ENCODE measurements around the gene A4GALT.
A peak's percentile ranks its signal among the peaks of the same experiment; 100 is the strongest.

Gene A4GALT

GRCh38 chr22:42693763-42694683 lies 26.6 kb downstream of the A4GALT start:
- Histone ChIP-seq H3K9me2 (ENCODE audit: low read depth, low read length) (no peaks in the 10 kb centered on the region), H4K20me1 (ENCODE audit: insufficient read depth, low read length) (no peaks in the 10 kb centered on the region), H3K27me3 (ENCODE audit: insufficient read depth, low read length) (no peaks in the 10 kb centered on the region), H3K79me2 (ENCODE audit: insufficient read depth, low read length) (no peaks in the 10 kb centered on the region), H3K4me3 (ENCODE audit: low read depth, low read length, poor library complexity, severe bottlenecking) (no peak overlapping the region), H3F3A (ENCODE audit: insufficient read depth, low read length) (no peaks in the 10 kb centered on the region), H3K9ac (ENCODE audit: low read length) (no peak overlapping the region), H3K36me3 (ENCODE audit: insufficient read depth, low read length) (no peaks in the 10 kb centered on the region), H3K4me2 (ENCODE audit: low read length) (no peak overlapping the region), H3K4me1 (ENCODE audit: insufficient read depth, low read length, severe bottlenecking) (peaks cover 39% of the 10 kb centered on the region), H3K9me3 (ENCODE audit: low read length) (no peaks in the 10 kb centered on the region), H2AFZ (ENCODE audit: low read length) (no peak overlapping the region), H3K27ac (ENCODE audit: low read depth, low read length, poor library complexity, severe bottlenecking) (peak overlapping the region; percentile 6)
- no peak for TF ChIP-seq EZH2 (IDR thresholded peaks at IDR 0.05; ENCODE audit: borderline replicate concordance, low read length)
- TF ChIP-seq, protein P1, sequence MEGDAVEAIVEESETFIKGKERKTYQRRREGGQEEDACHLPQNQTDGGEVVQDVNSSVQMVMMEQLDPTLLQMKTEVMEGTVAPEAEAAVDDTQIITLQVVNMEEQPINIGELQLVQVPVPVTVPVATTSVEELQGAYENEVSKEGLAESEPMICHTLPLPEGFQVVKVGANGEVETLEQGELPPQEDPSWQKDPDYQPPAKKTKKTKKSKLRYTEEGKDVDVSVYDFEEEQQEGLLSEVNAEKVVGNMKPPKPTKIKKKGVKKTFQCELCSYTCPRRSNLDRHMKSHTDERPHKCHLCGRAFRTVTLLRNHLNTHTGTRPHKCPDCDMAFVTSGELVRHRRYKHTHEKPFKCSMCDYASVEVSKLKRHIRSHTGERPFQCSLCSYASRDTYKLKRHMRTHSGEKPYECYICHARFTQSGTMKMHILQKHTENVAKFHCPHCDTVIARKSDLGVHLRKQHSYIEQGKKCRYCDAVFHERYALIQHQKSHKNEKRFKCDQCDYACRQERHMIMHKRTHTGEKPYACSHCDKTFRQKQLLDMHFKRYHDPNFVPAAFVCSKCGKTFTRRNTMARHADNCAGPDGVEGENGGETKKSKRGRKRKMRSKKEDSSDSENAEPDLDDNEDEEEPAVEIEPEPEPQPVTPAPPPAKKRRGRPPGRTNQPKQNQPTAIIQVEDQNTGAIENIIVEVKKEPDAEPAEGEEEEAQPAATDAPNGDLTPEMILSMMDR (IDR thresholded peaks at IDR 0.05; ENCODE audit: low read length) = no peak

GRCh38 chr22:42693055-42693762 lies 27.5 kb downstream of the A4GALT start:
- no peaks in the 10 kb centered on the region for H3K27me3 ChIP-seq (ENCODE audit: insufficient read depth, low read length)
- TF ChIP-seq, protein P1 (IDR thresholded peaks at IDR 0.05; ENCODE audit: low read length) = no peak
- TF ChIP-seq EZH2 (IDR thresholded peaks at IDR 0.05; ENCODE audit: borderline replicate concordance, low read length) = no peak
- H3K79me2 ChIP-seq (ENCODE audit: insufficient read depth, low read length) = no peaks in the 10 kb centered on the region
- H3K9ac ChIP-seq (ENCODE audit: low read length) = no peak overlapping the region; the same call in 1 of the 2 replicates
- H3K4me2 ChIP-seq (ENCODE audit: low read length) = no peak overlapping the region
- no peaks in the 10 kb centered on the region for H3K36me3 ChIP-seq (ENCODE audit: insufficient read depth, low read length)
- H4K20me1 ChIP-seq (ENCODE audit: insufficient read depth, low read length) = no peaks in the 10 kb centered on the region
- no peaks in the 10 kb centered on the region for H3K9me2 ChIP-seq (ENCODE audit: low read depth, low read length)
- no peaks in the 10 kb centered on the region for H3K9me3 ChIP-seq (ENCODE audit: low read length)
- no peak overlapping the region for H2AFZ ChIP-seq (ENCODE audit: low read length)
- peaks cover 36% of the 10 kb centered on the region for H3K4me1 ChIP-seq (ENCODE audit: insufficient read depth, low read length, severe bottlenecking)
- H3K27ac ChIP-seq (ENCODE audit: low read depth, low read length, poor library complexity, severe bottlenecking) = no peak overlapping the region
- H3F3A ChIP-seq (ENCODE audit: insufficient read depth, low read length) = no peaks in the 10 kb centered on the region
- H3K4me3 ChIP-seq (ENCODE audit: low read depth, low read length, poor library complexity, severe bottlenecking) = no peak overlapping the region

- Histone ChIP-seq H3K4me2 (ENCODE audit: low read length) (peak overlapping the region; percentile 49), H3K9me3 (ENCODE audit: low read length) (no peaks in the 10 kb centered on the region), H2AFZ (ENCODE audit: low read length) (no peak overlapping the region), H3K36me3 (ENCODE audit: insufficient read depth, low read length) (no peaks in the 10 kb centered on the region), H3K9me2 (ENCODE audit: low read depth, low read length) (no peaks in the 10 kb centered on the region), H3K9ac (ENCODE audit: low read length) (peak overlapping the region; percentile 26; the same call in 1 of the 2 replicates), H3K4me1 (ENCODE audit: insufficient read depth, low read length, severe bottlenecking) (peaks cover 35% of the 10 kb centered on the region), H3K27ac (ENCODE audit: low read depth, low read length, poor library complexity, severe bottlenecking) (peak overlapping the region; percentile 41), H3K79me2 (ENCODE audit: insufficient read depth, low read length) (no peaks in the 10 kb centered on the region), H3K4me3 (ENCODE audit: low read depth, low read length, poor library complexity, severe bottlenecking) (no peak overlapping the region), H3F3A (ENCODE audit: insufficient read depth, low read length) (no peaks in the 10 kb centered on the region), H3K27me3 (ENCODE audit: insufficient read depth, low read length) (no peaks in the 10 kb centered on the region), H4K20me1 (ENCODE audit: insufficient read depth, low read length) (no peaks in the 10 kb centered on the region)
- no peak for TF ChIP-seq EZH2 (IDR thresholded peaks at IDR 0.05; ENCODE audit: borderline replicate concordance, low read length)
- TF ChIP-seq, protein P1 (IDR thresholded peaks at IDR 0.05; ENCODE audit: low read length) = peak; percentile 86
Measured at GRCh38 chr22:42692239-42693054, 28.2 kb downstream of the A4GALT start.
